PFSK-1 (cell line): ENCODE measurements around the gene SCCPDH.

Source experiments
- FOXP2 ChIP-seq: optimal IDR thresholded peaks from 2 replicates; pipeline ENCODE3; 2011; ENCODE audit warnings: borderline replicate concordance, control low read depth, inconsistent platforms; ENCODE audit not compliant: insufficient read depth; ENCODE audit errors: extremely low read length, extremely low read depth
- POLR2AphosphoS5 ChIP-seq: IDR thresholded peaks from 2 replicates; pipeline ENCODE4 v1.6.1; 2012; ENCODE audit warnings: low read depth, mild to moderate bottlenecking, control low read depth, low read length, moderate library complexity
- SIN3A ChIP-seq: IDR thresholded peaks from 2 replicates; pipeline ENCODE4 v1.6.1; 2012; ENCODE audit warnings: mild to moderate bottlenecking, low read length, moderate library complexity, borderline replicate concordance; ENCODE audit not compliant: insufficient read depth
- TAF1 ChIP-seq: IDR thresholded peaks from 2 replicates; pipeline ENCODE4 v1.6.1; 2012; ENCODE audit warnings: low read length, control low read depth, borderline replicate concordance; ENCODE audit not compliant: insufficient read depth
- TF ChIP-seq, protein P1 (sequence below), 2 experiments: IDR thresholded peaks; 2 replicates each; pipeline versions ENCODE4 v1.6.1 to v1.8.0; 2011 to 2012; ENCODE audit warnings: low read depth in 2 of 2, low read length in 2 of 2, control low read depth in 1 of 2, inconsistent platforms in 1 of 2, mild to moderate bottlenecking in 1 of 2, moderate library complexity in 1 of 2; ENCODE audit not compliant: insufficient read depth in 1 of 2

Gene SCCPDH

DNA sequence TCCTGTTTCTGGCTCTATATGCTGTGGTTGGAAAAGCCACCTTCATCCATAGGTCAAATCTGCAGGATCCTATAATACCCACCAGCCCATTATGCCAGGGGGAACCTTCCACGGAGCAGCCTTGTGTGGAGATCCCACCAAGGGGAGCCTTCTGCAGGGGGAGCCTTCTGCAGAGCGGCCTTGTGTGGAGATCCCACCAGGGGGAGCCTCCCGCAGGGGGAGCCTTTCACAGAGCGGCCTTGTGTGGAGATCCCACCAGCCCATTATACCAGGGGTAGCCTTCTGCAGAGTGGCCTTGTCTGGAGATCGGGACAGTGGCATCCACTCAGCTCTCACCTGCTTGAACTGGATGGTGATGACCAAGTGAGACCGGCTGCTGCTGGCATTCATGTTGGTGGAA, 85.3 kb downstream of the SCCPDH start:
- TF ChIP-seq SIN3A (no peak), TAF1 (no peak), FOXP2 (no peak), POLR2AphosphoS5 (no peak)
- TF ChIP-seq, protein P1, sequence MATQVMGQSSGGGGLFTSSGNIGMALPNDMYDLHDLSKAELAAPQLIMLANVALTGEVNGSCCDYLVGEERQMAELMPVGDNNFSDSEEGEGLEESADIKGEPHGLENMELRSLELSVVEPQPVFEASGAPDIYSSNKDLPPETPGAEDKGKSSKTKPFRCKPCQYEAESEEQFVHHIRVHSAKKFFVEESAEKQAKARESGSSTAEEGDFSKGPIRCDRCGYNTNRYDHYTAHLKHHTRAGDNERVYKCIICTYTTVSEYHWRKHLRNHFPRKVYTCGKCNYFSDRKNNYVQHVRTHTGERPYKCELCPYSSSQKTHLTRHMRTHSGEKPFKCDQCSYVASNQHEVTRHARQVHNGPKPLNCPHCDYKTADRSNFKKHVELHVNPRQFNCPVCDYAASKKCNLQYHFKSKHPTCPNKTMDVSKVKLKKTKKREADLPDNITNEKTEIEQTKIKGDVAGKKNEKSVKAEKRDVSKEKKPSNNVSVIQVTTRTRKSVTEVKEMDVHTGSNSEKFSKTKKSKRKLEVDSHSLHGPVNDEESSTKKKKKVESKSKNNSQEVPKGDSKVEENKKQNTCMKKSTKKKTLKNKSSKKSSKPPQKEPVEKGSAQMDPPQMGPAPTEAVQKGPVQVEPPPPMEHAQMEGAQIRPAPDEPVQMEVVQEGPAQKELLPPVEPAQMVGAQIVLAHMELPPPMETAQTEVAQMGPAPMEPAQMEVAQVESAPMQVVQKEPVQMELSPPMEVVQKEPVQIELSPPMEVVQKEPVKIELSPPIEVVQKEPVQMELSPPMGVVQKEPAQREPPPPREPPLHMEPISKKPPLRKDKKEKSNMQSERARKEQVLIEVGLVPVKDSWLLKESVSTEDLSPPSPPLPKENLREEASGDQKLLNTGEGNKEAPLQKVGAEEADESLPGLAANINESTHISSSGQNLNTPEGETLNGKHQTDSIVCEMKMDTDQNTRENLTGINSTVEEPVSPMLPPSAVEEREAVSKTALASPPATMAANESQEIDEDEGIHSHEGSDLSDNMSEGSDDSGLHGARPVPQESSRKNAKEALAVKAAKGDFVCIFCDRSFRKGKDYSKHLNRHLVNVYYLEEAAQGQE (IDR thresholded peaks at IDR 0.05; ENCODE audit: insufficient read depth in 1 of 2, low read depth in 2 of 2, low read length in 2 of 2), result no peak

DNA sequence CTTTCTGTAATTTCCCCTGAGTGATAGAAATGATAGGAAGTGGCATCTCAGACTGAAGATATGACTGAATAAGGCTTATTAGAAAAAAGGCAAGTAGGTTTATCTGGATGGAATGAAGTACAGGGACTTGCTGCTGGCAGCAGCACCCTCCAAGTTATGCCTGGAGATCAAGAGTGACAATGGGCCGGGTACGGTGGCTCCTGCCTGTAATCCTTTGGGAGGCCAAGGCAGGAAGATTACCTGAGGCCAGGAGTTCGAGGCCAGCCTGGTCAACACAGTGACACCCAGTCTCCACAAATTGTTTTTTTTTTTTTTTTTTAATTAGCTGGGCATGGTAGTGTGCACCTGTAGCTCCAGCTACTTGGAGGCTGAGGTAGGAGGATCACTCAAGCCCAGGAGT, 87.8 kb downstream of the SCCPDH start:
- TF ChIP-seq, protein P1 (IDR thresholded peaks at IDR 0.05; ENCODE audit: insufficient read depth in 1 of 2, low read depth in 2 of 2, low read length in 2 of 2), result no peak
- TF ChIP-seq SIN3A (no peak), FOXP2 (no peak), TAF1 (no peak), POLR2AphosphoS5 (no peak)

DNA sequence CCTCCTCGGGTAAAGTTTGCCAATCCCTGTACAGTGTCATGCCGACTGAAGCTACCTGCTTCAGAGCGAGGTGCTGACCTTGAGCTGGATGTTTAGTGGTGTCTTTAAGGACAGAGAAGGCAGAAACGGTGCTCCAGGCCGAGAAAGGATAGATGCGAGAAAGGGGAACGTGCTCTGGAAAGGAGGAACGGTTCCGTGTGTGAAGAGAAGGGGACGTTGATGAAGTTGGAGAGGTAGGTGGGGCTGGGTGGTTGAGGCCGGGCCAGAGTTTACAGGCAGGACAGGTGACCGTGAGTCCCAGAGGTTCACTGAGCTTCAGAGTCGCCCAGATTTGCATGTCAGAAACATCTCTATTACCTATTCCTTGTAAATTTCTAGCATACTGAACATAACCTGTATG, 90.7 kb downstream of the SCCPDH start:
- TF ChIP-seq, protein P1 (IDR thresholded peaks at IDR 0.05; ENCODE audit: insufficient read depth in 1 of 2, low read depth in 2 of 2, low read length in 2 of 2), result no peak

DNA sequence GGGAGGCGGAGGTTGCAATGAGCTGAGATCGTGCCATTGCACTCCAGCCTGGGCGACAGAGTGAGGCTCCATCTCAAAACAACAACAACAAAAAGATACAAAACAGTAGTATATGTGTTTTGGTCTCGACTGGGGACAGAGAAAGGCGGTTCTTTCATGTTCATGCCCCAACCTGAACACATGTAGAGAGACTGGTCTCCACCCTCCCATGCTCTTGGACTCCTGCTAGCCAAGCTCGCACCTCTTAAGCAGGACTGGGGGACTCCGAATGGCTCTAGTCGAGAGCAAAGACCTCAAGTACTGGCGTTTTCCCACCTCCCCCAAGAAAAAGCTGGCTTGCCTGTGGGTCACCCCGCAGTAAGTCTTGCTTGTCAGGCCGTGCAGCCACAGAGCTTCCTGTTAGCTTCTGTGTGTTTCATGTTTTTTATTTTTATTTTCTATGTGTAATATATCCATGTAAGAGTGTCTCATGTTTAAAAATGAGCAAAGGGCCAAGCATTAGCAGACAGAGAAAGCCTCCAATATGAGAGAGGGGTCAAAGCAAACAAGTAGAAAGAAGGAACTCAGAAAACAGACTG, 91.6 kb downstream of the SCCPDH start:
- TF ChIP-seq POLR2AphosphoS5, result no peak
- no peak for TF ChIP-seq TAF1
- TF ChIP-seq SIN3A, result no peak
- no peak for TF ChIP-seq FOXP2
- TF ChIP-seq, protein P1 (IDR thresholded peaks at IDR 0.05; ENCODE audit: insufficient read depth in 1 of 2, low read depth in 2 of 2, low read length in 2 of 2), result no peak
